HG02852 (cell line): Measurements from ENCODE around the gene MCCD1.
"Not testable (repeated sequence)": the region's sequence is repeated elsewhere in the genome, so short reads cannot be mapped to it uniquely, and the experiment has no call there.

Experiments
- ATAC-seq: cut with Tn5 transposase; IDR thresholded peaks from one replicate; pipeline ENCODE4 v1.9.1; 2021; ENCODE audit warnings: mild to moderate bottlenecking, moderate library complexity; ENCODE audit not compliant: unreplicated experiment

The MCCD1 gene

DNA sequence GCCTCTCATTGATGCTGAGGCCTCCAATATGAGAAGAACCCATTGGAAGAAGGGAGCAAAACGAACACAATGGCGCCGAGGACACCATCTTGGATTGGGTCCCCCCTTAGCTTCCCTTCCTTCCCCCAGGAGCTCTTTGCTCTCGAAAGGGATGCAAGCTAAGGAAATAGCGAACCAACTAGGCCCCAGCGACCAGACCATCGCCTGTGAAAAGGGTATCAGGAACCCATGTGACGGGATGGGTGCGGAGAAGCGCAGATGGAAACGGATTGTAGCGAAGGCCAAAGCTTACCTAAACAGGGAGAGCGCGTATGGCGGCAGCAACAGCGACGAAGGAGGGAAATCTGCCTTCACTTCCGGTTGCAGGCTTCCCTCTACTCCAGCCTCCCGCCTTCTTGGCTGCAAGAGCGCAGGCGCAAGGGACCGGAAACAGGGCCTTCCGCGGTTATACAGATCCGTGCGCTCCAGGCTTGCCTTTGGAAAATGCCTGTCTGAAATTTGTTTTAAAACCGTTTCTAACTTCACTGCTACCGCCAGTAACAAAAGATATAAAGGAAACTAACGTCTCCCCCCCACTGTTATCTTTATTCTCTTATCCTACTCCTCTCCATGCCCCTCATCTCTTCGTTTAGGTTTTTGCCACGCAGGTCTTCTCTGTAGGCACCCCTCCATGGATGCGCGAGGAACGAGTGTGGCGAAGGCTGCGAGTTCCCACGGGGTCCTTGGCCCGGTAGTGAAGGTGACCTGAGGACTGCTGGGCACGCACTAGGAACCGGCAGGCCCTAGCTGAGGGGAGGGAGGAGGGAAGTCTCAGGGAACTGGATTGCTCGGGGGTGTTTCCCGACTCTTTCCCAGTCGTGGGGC lies 13.1 kb downstream of the MCCD1 start, which contains the start of gene DDX39B:
TSS of gene DDX39B (minus strand) at position 346 of the 864 bp plus-strand sequence. CDS start 1,471 bp downstream, outside the sequence.
- peak; percentile 63 for ATAC-seq

DNA sequence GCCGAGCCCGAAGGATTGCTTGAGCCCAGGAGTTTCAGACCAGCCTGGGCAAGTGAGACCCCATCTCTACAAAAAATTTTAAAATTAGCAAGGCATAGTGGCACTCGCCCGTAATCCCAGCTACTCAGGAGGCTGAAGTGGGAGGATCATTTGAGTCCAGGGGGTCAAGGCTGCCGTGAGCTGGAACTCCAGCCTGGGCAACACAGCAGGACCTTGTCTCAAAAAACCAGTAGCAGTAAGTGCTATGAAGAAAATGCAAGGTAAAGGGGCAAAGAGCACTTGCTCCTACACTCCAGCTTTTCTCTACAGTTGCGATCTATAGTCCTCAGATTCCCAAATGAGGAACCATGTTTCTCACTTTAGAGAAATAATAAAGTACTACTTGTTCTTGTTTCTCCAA lies 14.9 kb downstream of the MCCD1 start:
- ATAC-seq: no peak

DNA sequence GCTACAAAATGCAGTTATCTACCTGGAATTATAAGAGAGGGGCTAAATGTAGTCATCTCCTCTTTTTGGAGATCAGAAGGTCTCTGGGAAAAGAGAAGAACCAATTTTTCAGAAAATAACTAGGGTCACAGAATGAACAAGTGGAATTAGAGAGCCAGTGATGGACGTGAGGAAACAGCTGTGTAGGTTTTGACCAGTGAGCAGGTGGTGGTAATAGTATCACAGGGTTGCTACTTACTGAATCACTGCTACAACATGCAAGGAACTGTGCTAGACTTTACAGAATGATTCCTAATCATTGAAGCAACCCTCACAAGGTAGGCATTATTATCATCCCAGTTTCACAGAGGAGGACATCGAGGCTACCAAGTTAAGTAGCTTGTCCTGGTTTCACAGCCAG lies 15.9 kb downstream of the MCCD1 start:
- no peak for ATAC-seq

DNA sequence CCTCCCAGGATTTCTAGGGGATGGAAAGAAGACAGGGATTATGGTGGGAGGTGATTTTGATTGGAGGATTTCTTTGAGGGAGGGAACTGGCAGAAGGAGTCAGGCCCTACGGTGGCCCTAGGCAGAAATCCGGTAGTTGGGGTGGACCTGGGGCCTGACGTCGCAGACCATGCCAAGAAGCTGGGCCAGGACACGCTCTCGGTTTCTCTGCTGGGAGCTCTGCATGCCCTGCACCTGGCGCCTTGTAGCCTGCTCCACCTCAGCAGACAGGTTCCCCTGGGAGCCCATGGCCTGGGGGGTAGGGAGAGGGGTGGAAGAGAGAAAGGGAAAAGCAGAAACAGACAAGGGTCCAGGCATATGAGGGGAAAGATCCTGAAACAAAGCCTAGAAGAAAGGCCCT lies 16.5 kb downstream of the MCCD1 start:
- no peak for ATAC-seq

- no peak for ATAC-seq
Observed at GRCh38 chr6:31546339-31546957, 17.7 kb downstream of the MCCD1 start, which contains the start of gene ATP6V1G2. Gene ATP6V1G2 (minus strand): TSS chr6:31546608. CDS start chr6:31546559, 49 bp downstream.

GRCh38 chr6:31546958-31547726 lies 18.4 kb downstream of the MCCD1 start, which contains the start of gene NFKBIL1:
Gene NFKBIL1 (plus strand): TSS chr6:31547608. CDS start chr6:31547695, 87 bp downstream.
- ATAC-seq: peak; percentile 74

DNA sequence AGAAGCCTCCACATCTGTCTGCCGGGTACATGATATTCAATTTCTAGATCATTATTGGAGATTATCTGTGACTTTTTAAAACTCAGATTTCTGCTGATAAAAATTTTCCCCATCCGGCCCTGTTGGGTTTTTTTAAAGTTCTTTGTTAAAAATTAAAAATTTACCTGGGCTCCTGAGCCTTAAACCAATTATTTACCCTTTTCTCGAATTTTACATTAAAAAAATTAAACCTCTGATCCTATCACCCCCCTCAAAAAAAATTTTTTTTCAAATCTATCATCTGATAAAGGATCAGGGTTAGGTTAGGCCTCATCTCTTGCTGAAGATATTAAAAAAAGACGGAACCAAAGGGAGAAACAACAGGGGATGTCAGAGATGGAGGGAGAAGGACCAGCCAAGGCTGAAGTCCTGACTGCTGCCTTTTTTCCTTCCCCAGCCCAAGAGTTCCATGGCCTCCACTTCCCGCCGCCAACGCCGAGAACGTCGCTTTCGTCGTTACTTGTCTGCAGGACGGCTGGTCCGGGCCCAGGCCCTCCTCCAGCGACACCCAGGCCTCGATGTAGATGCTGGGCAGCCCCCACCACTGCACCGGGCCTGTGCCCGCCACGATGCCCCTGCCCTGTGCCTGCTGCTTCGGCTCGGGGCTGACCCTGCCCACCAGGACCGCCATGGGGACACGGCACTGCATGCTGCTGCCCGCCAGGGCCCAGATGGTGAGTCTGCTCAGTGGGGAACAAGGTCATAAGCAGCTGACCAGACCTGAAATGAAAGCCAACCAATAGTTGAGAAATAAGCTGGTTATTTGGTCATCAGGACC lies 19.2 kb downstream of the MCCD1 start:
- ATAC-seq: no peak

- no peak for ATAC-seq
Observed at GRCh38 chr6:31548544-31548873, 19.7 kb downstream of the MCCD1 start.

- not testable (repeated sequence) for ATAC-seq
Observed at GRCh38 chr6:31551371-31551770, 22.6 kb downstream of the MCCD1 start.

- ATAC-seq: no peak
Observed at GRCh38 chr6:31556307-31556706, 27.5 kb downstream of the MCCD1 start.

- no peak for ATAC-seq
Observed at GRCh38 chr6:31557443-31558317, 28.9 kb downstream of the MCCD1 start.

DNA sequence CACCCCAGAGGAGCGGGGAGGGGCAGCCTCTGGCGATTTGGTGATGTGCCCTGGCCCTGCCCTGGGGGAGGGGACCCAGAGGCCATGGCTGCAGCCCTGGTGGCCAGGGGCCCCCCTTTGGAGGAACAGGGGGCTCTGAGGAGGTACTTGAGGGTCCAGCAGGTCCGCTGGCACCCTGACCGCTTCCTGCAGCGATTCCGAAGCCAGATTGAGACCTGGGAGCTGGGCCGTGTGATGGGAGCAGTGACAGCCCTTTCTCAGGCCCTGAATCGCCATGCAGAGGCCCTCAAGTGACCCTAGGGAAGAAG lies 29.5 kb downstream of the MCCD1 start:
- ATAC-seq: no peak

DNA sequence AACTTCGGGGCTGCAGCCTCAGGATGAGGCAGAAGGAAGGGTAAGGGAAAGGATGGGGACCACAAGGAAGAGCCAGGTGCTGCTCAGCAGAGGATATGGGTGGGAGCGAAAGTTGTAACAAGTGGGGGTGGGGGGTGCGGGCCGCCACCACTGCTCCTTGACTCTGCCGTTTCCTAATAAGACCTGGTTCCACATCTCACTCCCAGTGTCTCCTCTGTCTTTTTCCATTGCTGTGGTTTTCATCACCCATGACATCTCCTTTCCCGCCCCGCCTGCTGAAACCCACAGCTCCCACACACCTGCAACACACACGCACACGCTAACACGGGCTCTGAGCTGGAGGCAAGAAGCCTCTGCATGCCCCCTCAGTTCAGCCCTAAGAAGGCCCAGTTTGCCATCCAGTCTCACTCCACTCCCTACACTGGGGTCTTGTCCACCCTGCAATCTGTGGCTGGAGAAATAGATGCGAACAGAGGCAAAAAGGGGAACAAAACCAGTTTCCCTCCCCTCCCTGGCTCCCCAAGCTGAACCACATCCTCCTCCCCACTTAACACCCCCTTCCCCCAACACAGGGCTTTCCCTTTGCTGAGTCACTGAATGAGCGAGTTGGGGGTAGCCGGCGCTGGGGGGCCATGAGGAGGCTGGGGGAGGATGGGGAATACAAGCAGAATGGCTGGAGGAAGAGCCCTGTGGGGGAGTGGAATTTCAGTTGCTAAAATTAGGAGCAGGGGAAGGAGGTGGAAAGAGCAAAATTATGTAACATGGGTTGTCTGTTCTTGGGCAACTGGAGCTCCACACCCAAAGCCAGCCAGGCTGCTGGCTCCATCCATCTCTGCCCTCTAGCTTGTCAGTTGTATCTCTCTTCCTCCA lies 30.1 kb downstream of the MCCD1 start:
- peak; percentile 33 for ATAC-seq

- no peak for ATAC-seq
Observed at GRCh38 chr6:31559606-31559957, 30.8 kb downstream of the MCCD1 start.

GRCh38 chr6:31559958-31560696 lies 31.4 kb downstream of the MCCD1 start:
- ATAC-seq: peak; percentile 52

DNA sequence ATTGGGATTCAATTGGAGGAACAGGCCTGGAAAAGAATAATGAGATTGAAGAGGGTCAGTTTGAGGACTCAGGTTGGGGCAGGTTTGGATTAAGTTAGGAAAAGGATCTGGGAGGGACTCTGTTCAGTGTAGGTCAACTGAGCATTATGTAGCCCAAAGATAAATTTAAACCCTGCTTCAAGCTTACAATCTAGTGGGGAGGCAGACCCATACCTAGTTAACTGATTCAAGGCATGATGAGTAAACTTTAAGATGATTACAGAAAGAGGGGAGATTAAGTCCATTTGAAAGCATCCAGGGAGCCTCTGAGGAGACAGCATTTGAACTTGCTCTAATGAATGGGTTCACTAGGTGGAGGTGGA lies 31.9 kb downstream of the MCCD1 start:
- no peak for ATAC-seq

- no peak for ATAC-seq
Observed at GRCh38 chr6:31567531-31568370, 39.0 kb downstream of the MCCD1 start.
